Nephron (organoid): Measurements from ENCODE around the gene SOX1.

Experiments
- H3K27ac Mint-ChIP-seq, 3 experiments: 2 replicates each; pipeline ENCODE4 v1.8.0; 2020; ENCODE audit warnings: mixed read lengths in 3 of 3, mild to moderate bottlenecking in 2 of 3, moderate library complexity in 1 of 3
- H3K27me3 Mint-ChIP-seq: 2 replicates; pipeline ENCODE4 v1.8.0; 2021; ENCODE audit warnings: low read depth, mild to moderate bottlenecking, moderate library complexity, mixed read lengths
- H3K36me3 Mint-ChIP-seq: 2 replicates; pipeline ENCODE4 v1.8.0; 2020; ENCODE audit warnings: low read depth, mixed read lengths
- H3K4me1 Mint-ChIP-seq: 2 replicates; pipeline ENCODE4 v1.8.0; 2020; ENCODE audit warnings: mixed read lengths
- H3K4me3 Mint-ChIP-seq, 3 experiments: 2 replicates each; pipeline ENCODE4 v1.8.0; 2020; ENCODE audit warnings: mild to moderate bottlenecking in 3 of 3, mixed read lengths in 3 of 3, moderate library complexity in 2 of 3
- H3K9me3 Mint-ChIP-seq: 2 replicates; pipeline ENCODE4 v1.8.0; 2020; ENCODE audit warnings: mixed read lengths
- CTCF ChIP-seq, 3 experiments: fragments of 200-600 bp; sonication (generic); IDR thresholded peaks; one replicate each; pipeline ENCODE4 v1.5.0; 2021; ENCODE audit warnings: antibody characterized with exemption in 3 of 3; ENCODE audit not compliant: unreplicated experiment in 3 of 3

The SOX1 gene

GRCh38 chr13:112065867-112066623 is 904 bp upstream of the SOX1 start:
- H3K36me3 Mint-ChIP-seq, result no peaks in the 10 kb centered on the region
- H3K27me3 Mint-ChIP-seq, result peaks cover 90% of the 10 kb centered on the region
- H3K4me3 Mint-ChIP-seq, result peak overlapping the region; percentile 22 to 71 (median 42)
- H3K4me1 Mint-ChIP-seq, result peaks cover 15% of the 10 kb centered on the region
- no peak overlapping the region for H3K27ac Mint-ChIP-seq
- peak; percentile 12 to 24 (median 14) for TF ChIP-seq CTCF (IDR thresholded peaks at IDR 0.05; ENCODE audit: unreplicated experiment in 3 of 3)
- no peaks in the 10 kb centered on the region for H3K9me3 Mint-ChIP-seq

GRCh38 chr13:112066624-112067004 is 335 bp upstream of the SOX1 start:
- H3K9me3 Mint-ChIP-seq, result no peaks in the 10 kb centered on the region
- peaks cover 17% of the 10 kb centered on the region for H3K4me1 Mint-ChIP-seq
- no peaks in the 10 kb centered on the region for H3K36me3 Mint-ChIP-seq
- no peak overlapping the region for H3K27ac Mint-ChIP-seq
- H3K27me3 Mint-ChIP-seq, result peaks cover 90% of the 10 kb centered on the region
- no peak overlapping the region for H3K4me3 Mint-ChIP-seq
- peak in 1 of 3 experiments; percentile 15 for TF ChIP-seq CTCF (IDR thresholded peaks at IDR 0.05; ENCODE audit: unreplicated experiment in 3 of 3)

- H3K9me3 Mint-ChIP-seq, result no peaks in the 10 kb centered on the region
- peaks cover 90% of the 10 kb centered on the region for H3K27me3 Mint-ChIP-seq
- peaks cover 16% of the 10 kb centered on the region for H3K4me1 Mint-ChIP-seq
- H3K36me3 Mint-ChIP-seq, result no peaks in the 10 kb centered on the region
- no peak overlapping the region for H3K27ac Mint-ChIP-seq
- peak overlapping the region in 2 of 3 experiments; percentile 11 to 36 for H3K4me3 Mint-ChIP-seq
- no peak for TF ChIP-seq CTCF (IDR thresholded peaks at IDR 0.05; ENCODE audit: unreplicated experiment in 3 of 3)
Observed at GRCh38 chr13:112067871-112068539, 1.1 kb downstream of the SOX1 start.

- H3K36me3 Mint-ChIP-seq, result no peaks in the 10 kb centered on the region
- H3K4me1 Mint-ChIP-seq, result peaks cover 13% of the 10 kb centered on the region
- H3K27me3 Mint-ChIP-seq, result peaks cover 90% of the 10 kb centered on the region
- H3K27ac Mint-ChIP-seq, result no peak overlapping the region
- H3K4me3 Mint-ChIP-seq, result peak overlapping the region; percentile 42 to 46 (median 44)
- TF ChIP-seq CTCF (IDR thresholded peaks at IDR 0.05; ENCODE audit: unreplicated experiment in 3 of 3), result no peak
- H3K9me3 Mint-ChIP-seq, result no peaks in the 10 kb centered on the region
Observed at GRCh38 chr13:112068540-112069060, 1.7 kb downstream of the SOX1 start.

GRCh38 chr13:112069061-112069844 is 2.3 kb downstream of the SOX1 start:
- H3K4me3 Mint-ChIP-seq, result peak overlapping the region; percentile 42 to 46 (median 44)
- no peaks in the 10 kb centered on the region for H3K36me3 Mint-ChIP-seq
- H3K9me3 Mint-ChIP-seq, result no peaks in the 10 kb centered on the region
- H3K27me3 Mint-ChIP-seq, result peaks cover 90% of the 10 kb centered on the region
- no peak overlapping the region for H3K27ac Mint-ChIP-seq
- H3K4me1 Mint-ChIP-seq, result peaks cover 18% of the 10 kb centered on the region
- TF ChIP-seq CTCF (IDR thresholded peaks at IDR 0.05; ENCODE audit: unreplicated experiment in 3 of 3), result no peak
